Measurements from ENCODE around the gene TTC39C. TPM values are rescaled to one million over a fixed set of nuclear protein-coding genes. Genes with fewer than 3 reads are reported as not detected.

Gene TTC39C
- total RNA-seq, 2 experiments from 2014 or later: 31.4 to 47.0 TPM

DNA sequence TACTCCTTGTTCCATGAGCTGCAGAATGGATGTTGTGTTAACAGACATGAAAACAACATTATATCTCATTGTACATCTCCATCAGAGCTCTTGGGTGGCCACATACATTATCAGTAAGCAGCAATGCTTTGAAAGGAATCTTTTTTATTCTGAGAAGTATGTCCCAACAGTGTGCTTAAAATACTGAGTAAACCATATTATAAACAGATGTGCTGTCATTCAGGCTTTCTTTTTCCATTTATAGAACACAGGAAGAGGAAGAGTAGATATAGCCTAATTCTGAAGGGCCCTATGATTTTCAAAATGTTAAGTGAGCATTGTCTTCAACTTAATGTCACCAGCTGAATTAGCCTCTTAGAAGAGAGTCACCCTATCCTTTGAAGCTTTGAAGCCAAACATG lies 80.0 kb downstream of the TTC39C start:
- H3K36me3 ChIP-seq (ENCODE audit: insufficient read depth, low read length): peaks cover 36% of the 10 kb centered on the region
- no peak overlapping the region for H2AFZ ChIP-seq (ENCODE audit: low read length)
- peaks cover 14% of the 10 kb centered on the region for H3K4me1 ChIP-seq (ENCODE audit: insufficient read depth, low read length, poor library complexity, severe bottlenecking)
- ChIA-PET POLR2A (interaction anchor here (0.6 to 2.0 kb wide), 2 partner anchors 13 to 106 kb away, joined by 3 to 5 read pairs; no protein-coding TSS in a partner anchor), CTCF (ENCODE audit: unreplicated experiment) (no interaction called here)
- peak overlapping the region; percentile 36; the same call in 1 of the 2 replicates for H3K4me2 ChIP-seq (ENCODE audit: low read length)
- no peak for TF ChIP-seq EZH2phosphoT487 (IDR thresholded peaks at IDR 0.05; ENCODE audit: borderline replicate concordance, low read depth, low read length)
- TF ChIP-seq, protein P1, sequence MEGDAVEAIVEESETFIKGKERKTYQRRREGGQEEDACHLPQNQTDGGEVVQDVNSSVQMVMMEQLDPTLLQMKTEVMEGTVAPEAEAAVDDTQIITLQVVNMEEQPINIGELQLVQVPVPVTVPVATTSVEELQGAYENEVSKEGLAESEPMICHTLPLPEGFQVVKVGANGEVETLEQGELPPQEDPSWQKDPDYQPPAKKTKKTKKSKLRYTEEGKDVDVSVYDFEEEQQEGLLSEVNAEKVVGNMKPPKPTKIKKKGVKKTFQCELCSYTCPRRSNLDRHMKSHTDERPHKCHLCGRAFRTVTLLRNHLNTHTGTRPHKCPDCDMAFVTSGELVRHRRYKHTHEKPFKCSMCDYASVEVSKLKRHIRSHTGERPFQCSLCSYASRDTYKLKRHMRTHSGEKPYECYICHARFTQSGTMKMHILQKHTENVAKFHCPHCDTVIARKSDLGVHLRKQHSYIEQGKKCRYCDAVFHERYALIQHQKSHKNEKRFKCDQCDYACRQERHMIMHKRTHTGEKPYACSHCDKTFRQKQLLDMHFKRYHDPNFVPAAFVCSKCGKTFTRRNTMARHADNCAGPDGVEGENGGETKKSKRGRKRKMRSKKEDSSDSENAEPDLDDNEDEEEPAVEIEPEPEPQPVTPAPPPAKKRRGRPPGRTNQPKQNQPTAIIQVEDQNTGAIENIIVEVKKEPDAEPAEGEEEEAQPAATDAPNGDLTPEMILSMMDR (conservative IDR thresholded peaks at IDR 0.05; ENCODE audit: low read length): no peak
- peak; percentile 16 for DNase-seq (ENCODE audit: low spot score)
- H3K27ac ChIP-seq (ENCODE audit: low read depth, low read length, poor library complexity, severe bottlenecking): no peak overlapping the region
- no TSS peak for BruUV-seq (replicated peaks)
- no peaks in the 10 kb centered on the region for H3K9me2 ChIP-seq (ENCODE audit: insufficient read depth, low read length)
- intact Hi-C loops (cut with micrococcal nuclease; ENCODE audit: unreplicated experiment): no loop called here
- H3K79me2 ChIP-seq (ENCODE audit: insufficient read depth, low read depth, low read length): no peaks in the 10 kb centered on the region
- peaks cover 6% of the 10 kb centered on the region; the same call in 1 of the 2 replicates for H3K9me3 ChIP-seq (ENCODE audit: low read length)
- H4K20me1 ChIP-seq (ENCODE audit: insufficient read depth, low read length): no peaks in the 10 kb centered on the region
- H3K4me3 ChIP-seq (ENCODE audit: low read depth, low read length, poor library complexity, severe bottlenecking): no peak overlapping the region

DNA sequence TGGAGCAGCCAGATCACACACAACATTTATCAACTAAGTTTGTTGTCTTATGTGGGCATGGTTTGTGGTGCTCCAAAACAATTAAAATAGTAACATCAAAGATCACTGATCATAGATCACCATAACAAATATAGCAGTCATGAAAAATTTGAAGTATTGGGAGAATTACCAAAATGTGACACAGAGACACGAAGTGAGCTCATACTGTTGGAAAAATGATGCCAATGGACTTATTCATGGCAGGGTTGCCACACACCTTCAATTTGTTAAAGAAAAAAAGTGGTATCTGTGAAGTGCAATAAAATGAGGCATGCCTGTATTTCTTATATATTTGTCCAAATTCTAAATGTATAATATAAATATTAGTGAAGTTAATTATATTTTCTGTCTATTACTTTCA lies 81.4 kb downstream of the TTC39C start:
- H3K9me2 ChIP-seq (ENCODE audit: insufficient read depth, low read length): no peaks in the 10 kb centered on the region
- H3K4me2 ChIP-seq (ENCODE audit: low read length): no peak overlapping the region
- ChIA-PET CTCF (ENCODE audit: unreplicated experiment) (no interaction called here), POLR2A (interaction anchor here (0.7 to 2.0 kb wide), 2 partner anchors 12 to 18 kb away, joined by 3 to 5 read pairs; no protein-coding TSS in a partner anchor)
- intact Hi-C loops (cut with micrococcal nuclease; ENCODE audit: unreplicated experiment): no loop called here
- H3K79me2 ChIP-seq (ENCODE audit: insufficient read depth, low read depth, low read length): no peaks in the 10 kb centered on the region
- DNase-seq (ENCODE audit: low spot score): no peak
- H4K20me1 ChIP-seq (ENCODE audit: insufficient read depth, low read length): no peaks in the 10 kb centered on the region
- H2AFZ ChIP-seq (ENCODE audit: low read length): no peak overlapping the region
- peaks cover 14% of the 10 kb centered on the region for H3K4me1 ChIP-seq (ENCODE audit: insufficient read depth, low read length, poor library complexity, severe bottlenecking)
- H3K27ac ChIP-seq (ENCODE audit: low read depth, low read length, poor library complexity, severe bottlenecking): no peak overlapping the region
- TF ChIP-seq, protein P1 (conservative IDR thresholded peaks at IDR 0.05; ENCODE audit: low read length): no peak
- TF ChIP-seq EZH2phosphoT487 (IDR thresholded peaks at IDR 0.05; ENCODE audit: borderline replicate concordance, low read depth, low read length): no peak
- H3K9me3 ChIP-seq (ENCODE audit: low read length): peaks cover 6% of the 10 kb centered on the region; the same call in 1 of the 2 replicates
- peaks cover 40% of the 10 kb centered on the region for H3K36me3 ChIP-seq (ENCODE audit: insufficient read depth, low read length)
- BruUV-seq (replicated peaks): no TSS peak
- H3K4me3 ChIP-seq (ENCODE audit: low read depth, low read length, poor library complexity, severe bottlenecking): no peak overlapping the region

DNA sequence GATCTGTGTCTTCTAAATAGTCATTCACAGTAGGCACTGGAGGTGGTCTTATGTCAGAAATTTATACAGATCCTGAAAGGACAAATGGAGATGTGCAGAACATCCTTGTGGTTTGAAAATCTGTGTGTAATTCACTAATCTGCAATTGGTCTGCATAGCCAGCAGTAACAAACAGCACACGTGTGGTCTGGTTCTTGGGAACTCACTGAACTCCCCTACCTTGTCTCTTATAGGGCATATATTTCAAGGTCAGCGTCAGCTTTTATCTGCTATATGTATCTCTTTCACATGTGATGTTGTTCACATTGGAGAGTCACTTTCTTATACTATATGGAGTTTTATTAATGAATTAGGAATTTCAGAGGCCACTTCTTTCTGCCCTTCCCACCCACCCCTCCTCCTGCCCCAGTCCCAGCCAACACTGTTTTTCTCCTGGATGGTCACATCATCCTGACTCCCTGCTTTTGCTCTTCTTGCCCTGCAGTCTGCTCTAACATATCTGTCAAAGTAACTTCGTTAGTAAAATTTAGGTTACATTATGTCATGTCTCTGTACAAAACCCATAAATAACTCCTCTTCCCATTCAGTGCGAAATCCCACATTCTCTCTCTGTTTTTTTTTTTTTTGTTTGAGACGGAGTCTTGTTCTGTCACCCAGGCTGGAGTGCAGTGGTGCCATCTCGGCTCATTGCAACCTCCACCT lies 88.9 kb downstream of the TTC39C start:
- Histone ChIP-seq H3K9me3 (ENCODE audit: low read length) (no peaks in the 10 kb centered on the region), H3K36me3 (ENCODE audit: insufficient read depth, low read length) (peaks cover 3% of the 10 kb centered on the region), H2AFZ (ENCODE audit: low read length) (no peak overlapping the region), H3K4me1 (ENCODE audit: insufficient read depth, low read length, poor library complexity, severe bottlenecking) (no peaks in the 10 kb centered on the region), H3K27ac (ENCODE audit: low read depth, low read length, poor library complexity, severe bottlenecking) (no peak overlapping the region), H4K20me1 (ENCODE audit: insufficient read depth, low read length) (no peaks in the 10 kb centered on the region), H3K79me2 (ENCODE audit: insufficient read depth, low read depth, low read length) (no peaks in the 10 kb centered on the region), H3K9me2 (ENCODE audit: insufficient read depth, low read length) (no peaks in the 10 kb centered on the region), H3K4me2 (ENCODE audit: low read length) (no peak overlapping the region), H3K4me3 (ENCODE audit: low read depth, low read length, poor library complexity, severe bottlenecking) (no peak overlapping the region)
- TF ChIP-seq EZH2phosphoT487 (IDR thresholded peaks at IDR 0.05; ENCODE audit: borderline replicate concordance, low read depth, low read length): no peak
- TF ChIP-seq, protein P1 (conservative IDR thresholded peaks at IDR 0.05; ENCODE audit: low read length): no peak
- ChIA-PET POLR2A (interaction anchor here (0.9 kb wide), 1 partner anchor 13 kb away, joined by 3 read pairs; no protein-coding TSS in a partner anchor), CTCF (ENCODE audit: unreplicated experiment) (no interaction called here)
- no peak for DNase-seq (ENCODE audit: low spot score)
- BruUV-seq (replicated peaks): no TSS peak
- intact Hi-C loops (cut with micrococcal nuclease; ENCODE audit: unreplicated experiment): no loop called here
